ENCODE measurements around the gene CRIM1.

The CRIM1 gene

DNA sequence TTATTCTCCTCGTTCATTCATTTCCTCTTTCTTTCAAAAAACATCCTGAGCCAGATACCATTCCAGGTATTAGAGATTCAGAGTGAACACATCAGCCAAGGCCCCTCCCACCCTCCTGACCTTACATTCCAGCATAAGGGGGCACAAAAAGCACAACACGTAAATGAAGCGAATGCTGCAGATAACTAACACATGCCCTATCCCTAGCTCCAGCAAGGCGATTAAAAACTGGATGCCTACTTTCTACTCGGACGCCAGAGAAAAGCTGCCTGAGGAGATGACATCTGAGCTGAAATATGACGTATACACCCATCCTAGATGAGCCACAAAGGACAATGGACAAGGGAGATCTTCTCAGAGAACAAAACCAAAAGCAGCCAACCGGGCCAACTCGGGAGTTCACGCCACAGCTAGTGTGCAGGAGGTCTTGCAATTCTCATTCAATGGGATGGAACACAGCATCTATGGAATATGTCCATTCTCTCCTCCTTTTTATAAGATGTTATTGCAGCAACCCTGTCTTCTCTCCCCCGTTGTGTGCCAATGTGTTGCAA lies 208.9 kb downstream of the CRIM1 start:
- no peak overlapping the region for H3K27ac ChIP-seq
- TF ChIP-seq ZFX (IDR thresholded peaks at IDR 0.05): no peak
- TF ChIP-seq, protein P1, sequence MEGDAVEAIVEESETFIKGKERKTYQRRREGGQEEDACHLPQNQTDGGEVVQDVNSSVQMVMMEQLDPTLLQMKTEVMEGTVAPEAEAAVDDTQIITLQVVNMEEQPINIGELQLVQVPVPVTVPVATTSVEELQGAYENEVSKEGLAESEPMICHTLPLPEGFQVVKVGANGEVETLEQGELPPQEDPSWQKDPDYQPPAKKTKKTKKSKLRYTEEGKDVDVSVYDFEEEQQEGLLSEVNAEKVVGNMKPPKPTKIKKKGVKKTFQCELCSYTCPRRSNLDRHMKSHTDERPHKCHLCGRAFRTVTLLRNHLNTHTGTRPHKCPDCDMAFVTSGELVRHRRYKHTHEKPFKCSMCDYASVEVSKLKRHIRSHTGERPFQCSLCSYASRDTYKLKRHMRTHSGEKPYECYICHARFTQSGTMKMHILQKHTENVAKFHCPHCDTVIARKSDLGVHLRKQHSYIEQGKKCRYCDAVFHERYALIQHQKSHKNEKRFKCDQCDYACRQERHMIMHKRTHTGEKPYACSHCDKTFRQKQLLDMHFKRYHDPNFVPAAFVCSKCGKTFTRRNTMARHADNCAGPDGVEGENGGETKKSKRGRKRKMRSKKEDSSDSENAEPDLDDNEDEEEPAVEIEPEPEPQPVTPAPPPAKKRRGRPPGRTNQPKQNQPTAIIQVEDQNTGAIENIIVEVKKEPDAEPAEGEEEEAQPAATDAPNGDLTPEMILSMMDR (conservative IDR thresholded peaks at IDR 0.05): no peak

DNA sequence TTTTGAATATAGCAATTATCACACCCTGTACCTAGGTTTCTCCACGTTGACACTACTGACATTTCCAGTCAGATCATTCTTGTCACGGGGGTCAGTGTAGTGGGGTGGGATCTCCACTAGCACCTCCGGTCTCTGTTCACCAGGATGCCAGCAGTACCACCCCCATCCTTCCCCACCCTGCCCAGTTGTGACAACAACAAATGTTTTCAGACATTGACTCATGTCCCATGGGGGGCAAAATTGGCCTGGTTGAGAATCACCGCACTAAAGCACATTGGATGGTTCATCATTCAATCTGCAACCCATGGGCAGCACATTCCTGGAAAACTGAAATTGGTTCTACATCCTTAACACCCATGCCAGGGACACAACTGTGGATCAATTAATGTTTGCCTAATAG lies 210.1 kb downstream of the CRIM1 start:
- no peak overlapping the region for H3K27ac ChIP-seq
- TF ChIP-seq, protein P1 (conservative IDR thresholded peaks at IDR 0.05): no peak
- TF ChIP-seq ZFX (IDR thresholded peaks at IDR 0.05): no peak

DNA sequence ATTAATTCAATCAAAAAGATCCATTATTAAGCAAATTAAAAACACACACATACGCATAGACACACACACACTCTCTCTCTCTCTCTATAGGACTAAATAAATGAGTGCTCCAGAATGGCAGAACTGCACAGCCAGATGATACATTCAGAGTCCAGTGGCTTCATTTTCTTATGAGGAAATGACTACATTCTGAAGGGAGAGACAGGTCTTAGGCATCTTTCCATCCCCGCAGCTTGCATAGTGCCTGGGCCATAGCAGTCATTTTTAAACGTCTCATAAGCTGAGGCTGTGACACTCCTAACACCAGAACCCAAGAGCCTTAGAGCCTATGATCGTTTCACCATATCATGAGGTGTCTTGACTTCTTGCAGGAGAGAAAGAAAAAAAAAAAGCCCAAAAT lies 211.3 kb downstream of the CRIM1 start:
- no peak overlapping the region for H3K27ac ChIP-seq
- no peak for TF ChIP-seq ZFX (IDR thresholded peaks at IDR 0.05)
- TF ChIP-seq, protein P1 (conservative IDR thresholded peaks at IDR 0.05): no peak

DNA sequence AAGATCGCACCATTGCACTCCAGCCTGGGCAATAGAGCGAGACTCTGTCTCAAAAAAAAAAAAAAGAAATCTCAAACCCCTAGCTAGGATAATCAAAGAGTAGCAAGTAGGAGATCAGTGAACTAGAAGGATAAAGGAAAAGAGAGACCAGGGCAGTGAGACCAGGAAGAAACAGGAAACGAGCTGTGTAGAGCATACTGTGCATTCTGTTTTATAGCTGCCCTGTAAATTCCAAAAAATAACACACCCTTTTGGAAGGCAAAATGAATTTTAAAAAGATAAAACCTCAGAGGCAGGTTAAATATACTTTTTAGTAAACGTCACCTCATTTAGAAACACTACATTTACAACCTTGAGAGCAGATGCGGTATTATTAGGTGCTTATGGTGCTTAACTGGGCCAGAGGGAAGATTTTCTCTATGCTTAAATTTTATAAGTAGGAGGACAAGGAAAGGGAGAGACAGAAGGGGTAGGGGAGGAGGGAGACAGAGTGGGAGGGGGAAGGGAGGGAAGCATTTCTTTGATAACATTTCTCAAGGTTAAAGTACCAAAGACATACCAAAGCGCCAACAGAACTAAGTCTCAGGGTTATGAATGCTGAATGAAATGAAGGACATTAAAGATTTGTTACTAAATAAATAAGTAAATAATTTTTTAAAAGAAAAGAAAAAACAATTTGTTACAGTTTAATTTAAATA lies 212.3 kb downstream of the CRIM1 start:
- no peak overlapping the region for H3K27ac ChIP-seq
- TF ChIP-seq, protein P1 (conservative IDR thresholded peaks at IDR 0.05): no peak
- no peak for TF ChIP-seq ZFX (IDR thresholded peaks at IDR 0.05)

DNA sequence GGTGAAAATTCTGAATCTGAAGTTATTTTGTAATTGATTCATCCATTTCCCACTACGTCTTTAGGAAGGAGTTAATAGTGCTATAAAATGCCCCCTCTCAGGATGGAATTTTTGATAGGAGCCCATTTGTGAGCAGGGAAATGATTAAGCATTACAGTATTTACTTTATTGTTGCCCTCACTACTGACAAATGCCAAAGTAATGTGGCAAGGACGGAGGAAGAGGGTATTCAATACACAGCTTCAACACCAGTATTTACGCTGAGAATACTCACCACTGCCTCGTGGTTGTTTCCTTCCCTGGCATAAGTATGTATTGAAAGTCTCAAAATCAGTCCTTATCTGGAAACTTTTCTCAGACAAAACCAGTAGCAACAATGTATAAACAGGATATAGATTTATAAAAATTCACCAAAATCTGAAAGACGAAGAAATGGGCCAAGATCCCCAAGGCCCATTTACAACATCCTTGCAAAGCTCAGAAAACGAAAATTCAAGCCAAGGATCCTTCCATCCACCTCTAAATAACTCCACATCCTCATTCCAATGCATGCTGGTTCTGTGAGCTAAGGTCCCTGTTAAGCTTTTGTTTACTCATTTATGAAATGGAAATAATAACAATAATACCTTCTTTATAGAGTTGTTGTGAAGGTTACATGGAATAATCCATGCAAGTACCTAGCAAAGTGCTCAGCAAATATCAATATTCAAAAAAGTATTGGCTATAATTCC lies 213.1 kb downstream of the CRIM1 start:
- no peak overlapping the region for H3K27ac ChIP-seq
- no peak for TF ChIP-seq ZFX (IDR thresholded peaks at IDR 0.05)
- TF ChIP-seq, protein P1 (conservative IDR thresholded peaks at IDR 0.05): no peak

DNA sequence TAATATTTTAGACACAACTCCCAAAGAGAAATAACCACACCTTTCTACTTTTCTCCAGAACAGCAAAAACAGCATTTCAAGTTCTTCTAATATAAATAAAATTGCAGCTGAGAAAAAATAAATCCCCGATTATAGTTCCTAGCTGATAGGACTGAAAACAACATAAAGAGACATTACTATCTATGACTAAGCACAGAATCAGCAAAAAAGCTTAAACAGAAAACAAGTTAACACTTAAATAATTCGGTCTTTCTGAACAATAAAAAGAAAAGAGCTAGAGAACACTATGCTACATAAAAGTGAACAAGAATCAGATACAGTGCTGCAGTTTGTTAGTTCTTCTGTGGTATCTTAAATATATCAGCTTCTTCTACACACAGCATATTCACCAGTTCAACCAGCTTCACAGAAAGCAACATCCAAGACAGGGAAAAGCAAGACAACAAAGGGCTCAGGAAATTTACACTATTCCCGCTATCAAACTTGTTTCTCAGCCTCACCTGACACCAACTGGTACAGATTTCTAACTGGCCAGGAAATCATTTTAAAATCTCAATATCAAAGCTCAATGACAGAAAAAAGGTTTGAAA lies 213.8 kb downstream of the CRIM1 start:
- H3K27ac ChIP-seq: no peak overlapping the region
- TF ChIP-seq ZFX (IDR thresholded peaks at IDR 0.05): no peak
- TF ChIP-seq, protein P1 (conservative IDR thresholded peaks at IDR 0.05): no peak

DNA sequence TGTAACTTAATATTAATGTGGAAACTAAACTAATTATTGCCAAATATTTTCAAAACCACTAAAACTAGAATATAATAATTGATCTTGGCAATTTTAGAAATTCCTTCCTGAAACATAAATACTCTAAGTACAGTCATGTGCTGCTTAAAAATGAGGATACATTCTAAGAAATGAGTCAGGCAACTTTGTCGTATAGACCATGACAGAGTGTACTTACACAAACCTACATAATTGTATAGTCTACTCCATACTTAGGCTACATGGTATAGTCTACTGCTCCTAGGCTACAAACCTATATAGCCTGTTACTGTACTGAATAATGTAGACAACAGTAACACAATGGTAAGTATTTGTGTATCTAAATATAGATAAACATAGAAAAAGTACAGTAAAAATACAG lies 214.8 kb downstream of the CRIM1 start:
- no peak overlapping the region for H3K27ac ChIP-seq
- TF ChIP-seq, protein P1 (conservative IDR thresholded peaks at IDR 0.05): no peak
- no peak for TF ChIP-seq ZFX (IDR thresholded peaks at IDR 0.05)

Data from C4-2B (cell line).